AG10803 (cell line): ENCODE data around the gene IQCE.

Experiments used
- DNase-seq: peaks from one replicate; pipeline ENCODE4 v3.0.0; 2010; ENCODE audit warnings: low read depth
- H3K4me3 ChIP-seq: 2 replicates; pipeline ENCODE4 v1.5.1; 2011; ENCODE audit warnings: mild to moderate bottlenecking, low read length, control low read depth
- CTCF ChIP-seq: conservative IDR thresholded peaks from 2 replicates; pipeline ENCODE4 v1.5.1; 2011; ENCODE audit warnings: mild to moderate bottlenecking, low read length, control low read depth, inconsistent platforms

The IQCE gene

GRCh38 chr7:2659556-2660358 lies 101.0 kb downstream of the IQCE start:
- no peak for DNase-seq
- no peak overlapping the region for H3K4me3 ChIP-seq
- TF ChIP-seq CTCF, result no peak

- H3K4me3 ChIP-seq, result no peak overlapping the region
- peak; percentile 33 for TF ChIP-seq CTCF
- DNase-seq, result no peak
Observed at GRCh38 chr7:2660359-2661095, 101.7 kb downstream of the IQCE start.

- TF ChIP-seq CTCF, result no peak
- H3K4me3 ChIP-seq, result no peak overlapping the region
- DNase-seq, result no peak
Observed at GRCh38 chr7:2661096-2661449, 102.3 kb downstream of the IQCE start.

- no peak for DNase-seq
- TF ChIP-seq CTCF, result no peak
Observed at GRCh38 chr7:2661602-2662272, 103.0 kb downstream of the IQCE start.

GRCh38 chr7:2662273-2663120 lies 103.7 kb downstream of the IQCE start:
- DNase-seq, result no peak
- no peak overlapping the region for H3K4me3 ChIP-seq
- TF ChIP-seq CTCF, result no peak

More at GRCh38 chr7:2661602-2662272, 103.0 kb downstream of the IQCE start:
- no peak overlapping the region for H3K4me3 ChIP-seq

GRCh38 chr7:2663121-2663886 lies 104.5 kb downstream of the IQCE start:
- H3K4me3 ChIP-seq, result no peak overlapping the region
- TF ChIP-seq CTCF, result no peak
- DNase-seq, result no peak
